Measurements from ENCODE around the gene NEXN.

The NEXN gene

GRCh38 chr1:77874804-77875445 is 13.5 kb upstream of the NEXN start:
- ChIA-PET CTCF (interaction anchor here (0.5 to 0.6 kb wide), 2 partner anchors 30 to 111 kb away, joined by 3 read pairs; no protein-coding TSS in a partner anchor), POLR2A (ENCODE audit: low non-redundant PET) (no interaction called here)
- TF ChIP-seq, protein P1, sequence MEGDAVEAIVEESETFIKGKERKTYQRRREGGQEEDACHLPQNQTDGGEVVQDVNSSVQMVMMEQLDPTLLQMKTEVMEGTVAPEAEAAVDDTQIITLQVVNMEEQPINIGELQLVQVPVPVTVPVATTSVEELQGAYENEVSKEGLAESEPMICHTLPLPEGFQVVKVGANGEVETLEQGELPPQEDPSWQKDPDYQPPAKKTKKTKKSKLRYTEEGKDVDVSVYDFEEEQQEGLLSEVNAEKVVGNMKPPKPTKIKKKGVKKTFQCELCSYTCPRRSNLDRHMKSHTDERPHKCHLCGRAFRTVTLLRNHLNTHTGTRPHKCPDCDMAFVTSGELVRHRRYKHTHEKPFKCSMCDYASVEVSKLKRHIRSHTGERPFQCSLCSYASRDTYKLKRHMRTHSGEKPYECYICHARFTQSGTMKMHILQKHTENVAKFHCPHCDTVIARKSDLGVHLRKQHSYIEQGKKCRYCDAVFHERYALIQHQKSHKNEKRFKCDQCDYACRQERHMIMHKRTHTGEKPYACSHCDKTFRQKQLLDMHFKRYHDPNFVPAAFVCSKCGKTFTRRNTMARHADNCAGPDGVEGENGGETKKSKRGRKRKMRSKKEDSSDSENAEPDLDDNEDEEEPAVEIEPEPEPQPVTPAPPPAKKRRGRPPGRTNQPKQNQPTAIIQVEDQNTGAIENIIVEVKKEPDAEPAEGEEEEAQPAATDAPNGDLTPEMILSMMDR (conservative IDR thresholded peaks at IDR 0.05; ENCODE audit: low read depth) = no peak
- DNase-seq (ENCODE audit: low spot score) = peak; percentile 56
- H3K27ac ChIP-seq = no peak overlapping the region

DNA sequence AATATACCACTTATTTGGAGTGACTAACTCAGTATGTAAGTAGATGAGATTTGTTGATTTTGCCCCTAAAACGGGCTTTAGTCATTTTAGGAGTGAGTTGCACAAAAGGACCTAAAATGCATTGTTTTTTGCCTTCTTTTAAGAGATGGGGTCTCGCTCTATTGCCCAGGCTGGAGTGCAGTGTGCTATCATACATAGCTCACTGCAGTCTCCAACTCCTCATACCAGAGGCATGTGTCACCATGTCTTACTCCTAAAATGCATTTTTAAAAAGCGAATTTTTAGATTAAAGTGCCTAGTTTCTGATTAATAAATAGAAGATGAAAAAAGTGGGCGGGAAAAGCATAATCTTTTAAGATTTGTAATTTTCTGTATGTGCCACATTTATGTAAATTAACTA is 11.5 kb upstream of the NEXN start:
- TF ChIP-seq, protein P1 (conservative IDR thresholded peaks at IDR 0.05; ENCODE audit: low read depth) = no peak
- POLR2A ChIA-PET (ENCODE audit: low non-redundant PET) = no interaction called here
- CTCF ChIA-PET = no interaction called here
- H3K27ac ChIP-seq = no peak overlapping the region
- no peak for DNase-seq (ENCODE audit: low spot score)

DNA sequence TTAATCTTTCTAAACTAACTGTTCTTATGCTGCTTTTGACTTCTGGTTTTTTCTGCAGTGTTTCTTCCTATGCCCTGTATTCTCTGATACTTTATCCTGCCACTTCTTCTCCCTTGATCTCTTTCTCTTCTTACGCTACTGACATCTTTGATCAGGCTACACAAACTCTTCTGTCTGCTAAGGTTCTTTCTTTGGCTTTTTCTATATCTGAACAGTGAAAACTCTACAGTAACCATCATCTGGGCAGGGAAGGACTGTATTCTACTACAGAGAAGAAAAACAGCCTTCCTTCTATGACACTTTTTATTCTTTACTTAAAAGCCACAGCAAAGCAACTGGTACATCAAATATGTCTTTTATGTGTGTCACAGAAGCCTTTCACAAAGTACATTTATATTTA is 7.4 kb upstream of the NEXN start:
- H3K27ac ChIP-seq = no peak overlapping the region
- DNase-seq (ENCODE audit: low spot score) = no peak
- CTCF ChIA-PET = no interaction called here
- POLR2A ChIA-PET (ENCODE audit: low non-redundant PET) = no interaction called here
- TF ChIP-seq, protein P1 (conservative IDR thresholded peaks at IDR 0.05; ENCODE audit: low read depth) = no peak

DNA sequence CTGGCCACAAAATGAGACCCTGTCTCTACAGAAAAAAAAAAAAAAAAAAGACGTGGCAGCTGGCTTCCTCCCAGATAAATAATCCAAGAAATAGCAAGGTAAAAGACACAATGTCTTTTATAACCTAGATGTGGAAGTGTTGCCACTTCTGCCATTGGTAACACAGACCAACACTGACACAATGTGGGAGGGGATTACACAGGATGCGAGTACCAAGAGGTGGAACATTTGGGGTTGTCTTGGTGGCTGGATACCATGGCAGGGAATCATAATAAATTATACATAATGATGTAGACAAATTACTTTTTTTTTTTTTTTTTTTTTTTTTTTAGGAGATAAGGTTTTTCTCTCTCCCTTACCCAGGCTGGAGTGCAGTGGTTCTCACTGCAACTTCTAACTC is 6.0 kb upstream of the NEXN start:
- H3K27ac ChIP-seq = no peak overlapping the region
- DNase-seq (ENCODE audit: low spot score) = no peak
- CTCF ChIA-PET = interaction anchor here (0.6 to 0.7 kb wide), 2 partner anchors 37 to 40 kb away, joined by 3 read pairs; no protein-coding TSS in a partner anchor
- TF ChIP-seq, protein P1 (conservative IDR thresholded peaks at IDR 0.05; ENCODE audit: low read depth) = no peak
- POLR2A ChIA-PET (ENCODE audit: low non-redundant PET) = no interaction called here

DNA sequence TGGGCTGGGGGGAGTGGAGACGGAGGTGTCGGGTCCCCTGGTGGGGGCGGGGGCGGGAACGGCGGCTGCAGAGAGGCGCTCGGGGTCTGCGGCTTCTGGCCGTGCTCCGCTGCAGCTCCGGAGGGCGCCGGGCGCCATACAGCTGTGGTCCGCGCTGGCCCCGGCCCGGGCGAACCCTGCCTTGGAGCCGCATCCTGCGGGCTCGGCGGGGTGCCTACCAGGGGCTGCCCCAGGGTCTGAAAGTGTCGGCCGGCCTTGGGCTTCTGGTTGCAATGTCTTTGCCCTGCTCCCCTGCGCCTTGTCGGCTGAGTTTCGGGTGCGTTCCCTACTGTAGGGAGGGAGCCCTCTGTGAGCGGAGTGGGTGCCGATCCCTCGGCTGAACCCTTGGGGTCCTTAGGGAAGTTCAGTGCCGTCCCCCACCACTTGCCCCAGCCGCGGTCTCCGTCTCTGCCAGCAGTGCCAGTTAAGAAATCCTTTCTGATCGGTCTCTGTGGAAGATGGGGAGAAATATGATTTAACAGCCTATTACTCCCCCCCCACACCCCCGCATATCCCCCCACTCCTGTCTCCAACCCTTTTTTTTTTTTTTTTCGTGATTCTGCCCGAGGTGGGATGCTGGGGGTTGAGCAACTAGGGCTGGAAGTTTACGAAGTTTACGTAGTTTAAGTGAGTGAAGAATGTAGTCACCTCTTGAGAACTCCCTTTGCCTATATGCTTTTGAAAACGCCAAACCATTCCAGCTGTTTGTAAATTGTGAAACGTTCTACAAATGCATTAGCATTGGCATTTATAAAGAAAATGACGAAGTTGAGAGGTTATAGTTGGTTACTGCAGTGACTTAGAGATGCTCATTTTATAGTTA is 588 bp downstream of the NEXN start:
- TF ChIP-seq, protein P1 (conservative IDR thresholded peaks at IDR 0.05; ENCODE audit: low read depth) = no peak
- CTCF ChIA-PET = interaction anchor here (0.8 kb wide), 1 partner anchor 12 kb away, joined by 6 read pairs; no protein-coding TSS in a partner anchor
- peak; percentile 42 for DNase-seq (ENCODE audit: low spot score)
- peak overlapping the region; percentile 47 for H3K27ac ChIP-seq
- POLR2A ChIA-PET (ENCODE audit: low non-redundant PET) = no interaction called here

DNA sequence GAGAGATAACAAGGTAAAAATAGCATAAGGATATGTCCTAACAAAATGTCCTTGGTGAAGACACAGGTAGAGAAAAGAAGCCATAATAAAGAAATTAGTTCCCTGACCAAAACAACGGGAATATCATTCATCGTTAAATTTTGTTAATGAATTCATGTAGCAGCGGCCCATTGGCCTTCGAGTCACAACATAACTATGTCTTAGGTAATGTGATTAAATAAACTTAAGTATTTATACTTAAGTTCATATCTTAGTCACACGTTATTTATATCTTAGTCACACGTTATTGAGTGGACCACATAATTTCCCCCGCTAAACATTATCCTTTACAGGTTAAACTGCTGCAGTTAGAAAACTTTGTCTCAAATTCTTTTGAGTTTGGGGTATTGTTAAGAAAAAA is 1.2 kb downstream of the NEXN start:
- TF ChIP-seq, protein P1 (conservative IDR thresholded peaks at IDR 0.05; ENCODE audit: low read depth) = no peak
- DNase-seq (ENCODE audit: low spot score) = peak; percentile 74
- ChIA-PET POLR2A (ENCODE audit: low non-redundant PET) (no interaction called here), CTCF (no interaction called here)
- H3K27ac ChIP-seq = no peak overlapping the region
